HG03060 (cell line): ENCODE measurements around the gene MEGF6.

Experiments
- ATAC-seq: cut with Tn5 transposase; IDR thresholded peaks from one replicate; pipeline ENCODE4 v1.9.1; 2021; ENCODE audit warnings: low read depth, moderate number of reproducible peaks; ENCODE audit not compliant: unreplicated experiment

Gene MEGF6

DNA sequence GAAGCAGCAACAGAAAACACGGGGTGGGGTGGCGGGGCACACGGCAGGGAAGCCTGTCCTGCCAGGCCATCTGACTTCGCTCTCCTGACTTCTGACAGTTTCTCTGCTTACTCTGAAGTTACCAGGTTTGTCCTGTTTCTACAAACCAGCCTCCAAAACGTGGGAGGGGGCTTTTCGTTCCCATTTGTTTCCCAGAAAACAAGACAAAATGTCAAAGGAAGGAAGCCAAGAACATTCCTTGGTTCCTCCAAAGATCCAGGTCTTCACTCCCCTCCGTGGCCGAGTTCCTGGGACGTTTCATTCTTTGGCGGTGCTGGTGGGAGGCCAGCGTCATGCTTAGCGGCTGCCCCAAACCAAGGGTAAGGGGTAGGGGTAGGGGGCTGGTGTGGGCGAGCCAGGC is 49.6 kb downstream of the MEGF6 start:
- ATAC-seq, result no peak

DNA sequence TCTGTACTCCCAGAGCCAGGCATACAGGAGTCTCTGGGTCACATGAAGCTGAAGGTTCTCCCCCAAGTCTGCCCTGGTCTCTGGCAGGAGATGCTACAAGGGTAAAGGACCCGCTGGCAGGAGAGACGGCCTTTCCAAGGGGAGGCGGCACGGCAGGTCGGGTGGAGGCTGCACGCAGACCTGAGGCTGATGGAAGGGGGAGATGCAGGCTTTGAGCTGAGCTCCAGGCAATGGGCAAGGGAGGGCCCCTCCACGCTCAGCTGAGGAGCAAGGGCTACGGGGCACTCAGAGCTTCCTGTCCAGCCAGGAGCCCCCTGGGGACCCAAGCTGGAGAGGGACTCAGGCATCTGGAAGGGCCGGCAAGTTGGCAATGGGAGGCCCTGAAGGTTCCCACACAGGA is 50.3 kb downstream of the MEGF6 start:
- no peak for ATAC-seq

- ATAC-seq, result no peak
Measured at GRCh38 chr1:3560251-3560871, 50.9 kb downstream of the MEGF6 start.

GRCh38 chr1:3558036-3558726 is 53.1 kb downstream of the MEGF6 start:
- no peak for ATAC-seq

GRCh38 chr1:3557366-3557765 is 53.9 kb downstream of the MEGF6 start:
- no peak for ATAC-seq

DNA sequence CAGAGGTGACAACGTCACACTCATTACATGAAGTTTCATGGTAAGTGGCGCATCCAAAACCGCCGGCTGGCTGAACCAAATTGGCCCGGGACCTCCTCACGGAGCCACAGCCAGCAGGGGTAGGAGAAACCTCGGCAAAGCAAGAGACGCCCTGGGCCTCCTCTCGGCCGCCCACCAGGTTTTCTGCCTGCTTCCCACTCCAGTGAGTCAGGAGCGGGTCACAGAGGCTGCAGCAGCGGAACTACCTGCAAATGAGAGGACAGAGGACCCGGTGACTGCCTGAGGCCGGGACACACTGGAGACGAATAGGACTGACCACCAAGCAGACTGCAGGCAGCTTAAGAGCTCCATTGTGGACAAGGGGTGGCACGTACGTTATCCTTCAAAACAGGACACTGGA is 55.0 kb downstream of the MEGF6 start:
- no peak for ATAC-seq

- no peak for ATAC-seq
Measured at GRCh38 chr1:3555131-3555920, 56.0 kb downstream of the MEGF6 start.

DNA sequence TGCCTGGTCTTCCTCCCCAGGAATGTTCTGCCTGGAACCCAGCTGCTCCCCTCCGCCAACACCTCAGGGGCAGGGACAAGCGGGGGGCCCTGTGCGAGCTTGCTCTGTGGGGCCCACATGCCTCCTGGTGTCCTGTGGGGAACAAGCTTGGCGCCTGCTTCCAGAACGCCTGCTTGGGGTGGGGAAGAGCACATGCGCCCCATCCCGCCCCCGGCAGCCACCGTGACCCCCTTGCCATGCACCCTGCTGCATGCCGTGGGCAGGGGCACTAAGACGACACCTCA is 57.4 kb downstream of the MEGF6 start:
- no peak for ATAC-seq

- ATAC-seq, result no peak
Measured at GRCh38 chr1:3553166-3553939, 58.0 kb downstream of the MEGF6 start.

DNA sequence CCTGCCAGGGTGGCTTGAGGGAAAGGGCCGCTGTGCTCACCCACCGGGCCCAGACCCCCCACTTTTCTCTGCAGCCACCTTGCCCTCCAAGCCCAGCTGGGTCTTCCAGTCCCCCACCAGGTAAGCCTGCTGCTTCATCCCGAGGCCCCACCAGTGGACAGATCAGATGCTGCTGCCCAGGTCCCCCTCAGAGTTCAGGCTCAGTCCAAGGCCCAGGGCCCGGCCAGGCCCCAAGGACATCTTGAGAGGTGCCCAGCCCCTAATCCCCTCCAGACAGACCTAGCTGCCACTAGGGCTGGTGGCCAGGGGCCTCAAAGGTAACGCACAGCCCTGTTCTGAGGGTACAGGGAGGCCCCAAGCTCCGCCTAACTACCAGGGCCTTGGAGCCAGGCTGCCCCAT is 58.6 kb downstream of the MEGF6 start:
- ATAC-seq, result no peak

GRCh38 chr1:3552176-3552575 is 59.1 kb downstream of the MEGF6 start:
- ATAC-seq, result no peak

DNA sequence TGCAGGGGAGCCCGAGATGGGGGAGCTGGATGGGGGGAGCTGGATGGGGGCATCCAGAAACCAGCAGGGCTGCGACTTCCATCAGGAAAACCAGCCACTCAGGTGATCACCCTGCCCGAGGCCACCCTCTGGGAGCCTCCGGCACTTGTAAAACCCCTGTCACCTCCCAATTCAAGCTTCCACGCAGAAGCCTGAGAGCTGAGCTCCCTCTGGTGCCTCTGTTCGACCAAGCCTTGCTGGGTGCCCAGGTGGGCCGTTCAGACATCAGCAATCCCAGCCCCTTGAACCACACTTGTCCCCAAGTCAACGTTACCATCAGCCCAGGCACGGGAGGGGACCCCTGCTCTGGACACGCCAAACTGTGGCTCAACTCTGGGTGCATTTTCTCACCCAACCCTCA is 59.6 kb downstream of the MEGF6 start:
- ATAC-seq, result no peak

DNA sequence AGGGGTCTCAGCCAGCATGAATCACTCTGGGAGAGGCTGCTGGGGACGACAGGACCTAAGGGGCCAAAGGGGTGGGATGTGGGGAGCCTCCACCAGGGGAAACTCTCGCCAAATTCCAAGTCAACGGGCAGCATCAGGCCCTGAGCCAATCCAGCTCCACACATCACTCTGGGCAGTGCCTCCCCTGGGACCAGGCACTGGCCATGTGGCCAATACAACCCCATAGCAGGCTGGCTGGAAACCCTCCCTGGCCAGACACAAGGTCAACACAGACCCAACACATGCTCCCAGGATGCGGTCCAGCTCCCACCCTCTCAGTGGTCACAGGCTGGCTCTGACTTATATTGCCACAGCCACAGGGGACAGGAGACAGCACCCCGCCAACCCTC is 60.0 kb downstream of the MEGF6 start:
- ATAC-seq, result no peak

GRCh38 chr1:3550511-3551289 is 60.6 kb downstream of the MEGF6 start:
- no peak for ATAC-seq

DNA sequence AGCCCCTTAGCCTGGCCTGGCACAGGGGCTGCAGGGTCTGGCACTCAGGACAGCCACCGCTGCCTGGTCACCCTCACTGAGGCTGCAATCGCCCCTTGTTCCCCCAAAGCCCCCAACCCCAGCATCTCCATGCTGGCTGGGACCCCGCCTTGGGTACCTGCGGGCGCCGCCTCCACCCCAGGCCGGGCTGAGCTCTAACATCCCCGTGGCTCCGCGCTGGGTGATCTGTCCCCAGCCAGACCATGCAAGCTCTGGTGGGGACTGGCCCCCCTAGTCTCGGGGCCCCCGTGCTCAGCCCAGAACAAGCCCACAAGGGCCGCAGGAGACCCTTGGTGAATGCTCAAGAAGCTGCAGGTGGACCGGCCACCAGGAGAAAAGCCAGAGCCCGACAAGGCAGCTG is 62.4 kb downstream of the MEGF6 start:
- ATAC-seq, result no peak

DNA sequence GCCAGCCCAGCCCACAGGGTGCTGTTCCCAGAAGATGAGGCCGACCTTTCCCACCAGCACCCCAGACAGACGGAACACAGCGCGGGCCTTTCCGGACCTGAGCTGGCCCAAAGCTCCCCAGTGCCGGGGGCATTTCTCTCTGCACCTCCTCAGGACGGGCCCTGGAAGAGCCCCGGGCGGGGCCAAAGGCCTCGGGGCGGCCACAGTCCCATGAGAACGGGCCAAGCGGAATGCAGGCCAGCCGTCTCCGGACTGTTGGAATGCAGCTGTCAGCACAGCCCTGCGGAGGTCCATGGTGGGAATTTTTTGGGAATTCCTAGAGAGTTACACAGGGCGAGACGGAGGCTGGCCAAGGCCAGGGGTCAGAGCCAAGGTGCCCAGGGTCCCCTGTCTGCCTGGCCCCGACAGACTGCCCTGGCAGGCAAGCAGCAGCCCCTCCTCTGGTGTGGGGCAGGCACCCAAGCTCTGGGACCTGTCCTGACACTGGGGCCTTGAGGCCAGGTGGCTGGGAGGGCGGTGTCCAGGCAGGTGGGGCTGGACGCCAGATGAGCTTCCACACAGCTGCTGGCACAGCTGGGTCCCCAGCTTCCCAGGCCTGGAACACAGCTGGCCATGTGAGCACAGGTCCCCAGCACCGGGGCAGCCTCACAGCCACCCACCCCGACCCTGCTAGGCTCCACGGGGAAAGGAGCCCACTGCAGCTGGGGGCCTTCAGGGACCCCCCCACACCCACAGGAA is 63.0 kb downstream of the MEGF6 start:
- ATAC-seq, result no peak

DNA sequence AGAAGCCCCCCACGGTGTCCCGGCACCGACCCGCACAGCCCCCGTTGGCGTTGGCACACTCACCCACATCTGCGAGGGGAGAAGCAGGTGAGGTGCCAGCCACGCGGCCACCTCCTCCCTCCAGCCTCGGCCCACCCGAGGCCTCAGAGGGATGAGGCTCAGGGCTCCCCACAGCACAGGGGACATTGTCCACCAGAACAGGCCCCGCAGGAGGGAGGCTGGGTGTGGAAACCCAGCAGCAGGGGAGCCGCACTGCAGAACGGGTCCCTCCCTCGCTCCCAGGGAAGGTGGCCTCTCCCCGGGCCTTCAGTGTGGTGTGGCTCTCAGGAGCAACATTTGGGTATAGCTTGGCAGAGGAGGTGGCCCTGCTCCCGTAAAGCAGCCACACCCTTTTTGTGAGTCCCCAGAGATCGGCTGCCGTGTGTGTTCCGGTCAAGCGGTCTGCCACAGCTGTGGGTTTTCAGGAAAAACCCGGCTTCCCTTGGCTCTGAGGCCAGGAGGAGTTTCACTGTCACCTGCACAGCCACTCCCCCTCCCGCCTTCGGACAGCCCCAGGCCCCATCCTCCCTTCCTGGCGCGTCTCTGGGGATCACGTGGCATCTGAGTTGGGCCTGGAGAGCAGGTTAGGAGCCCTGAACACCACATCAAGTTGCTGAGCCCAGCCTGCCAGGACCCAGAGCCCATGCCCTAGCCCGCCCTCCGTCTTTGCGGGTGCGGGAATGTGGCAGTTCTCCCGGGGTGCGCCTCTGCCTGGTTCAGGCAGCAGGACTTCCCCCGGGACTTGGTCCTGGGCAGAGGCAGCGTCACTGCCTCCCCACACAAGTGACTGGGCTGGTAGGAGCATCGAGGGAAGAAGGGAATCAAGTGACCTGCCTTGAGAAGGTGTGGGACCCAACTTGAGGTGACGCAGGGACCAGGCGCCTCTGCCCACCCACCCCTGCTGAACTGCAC is 64.0 kb downstream of the MEGF6 start:
- no peak for ATAC-seq

- ATAC-seq, result no peak
Measured at GRCh38 chr1:3546048-3546384, 65.3 kb downstream of the MEGF6 start.
